ENCODE results near the gene MTM1. TPM values are rescaled to one million over a fixed set of nuclear protein-coding genes. Genes with fewer than 3 reads are reported as not detected.

Gene MTM1
- total and polyA plus RNA-seq, 9 of the 15 experiments (the other 6 are each of a cell fraction or from before 2014, with no cell fraction given) = 5.6 to 13.3 (median 9.5) TPM

DNA sequence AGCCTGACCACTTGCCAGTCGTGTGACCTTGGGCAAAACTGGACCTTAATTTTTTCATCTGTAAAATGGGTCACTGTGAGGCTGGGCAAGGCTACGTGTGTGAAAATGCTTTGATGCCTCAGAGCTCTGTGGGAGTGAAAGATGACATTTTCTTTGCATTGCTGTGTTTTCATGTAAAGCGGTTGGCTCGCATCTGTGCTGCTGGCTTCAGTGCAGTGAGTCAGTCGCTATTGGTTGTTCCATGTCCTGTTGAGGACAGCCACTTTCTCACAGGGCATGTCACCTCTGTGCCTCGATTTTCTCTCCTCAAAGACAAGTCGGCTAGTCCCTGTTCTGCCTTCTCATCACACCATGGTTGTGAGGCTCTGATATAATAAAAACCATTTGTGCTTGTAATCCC, 129.2 kb downstream of the MTM1 start:
- no peak for ATAC-seq
- DNase-seq (ENCODE audit: extremely low read depth in 1 of 4, low spot score in 3 of 4) = no peak
- no peaks in the 10 kb centered on the region for H3K27me3 ChIP-seq (ENCODE audit: control insufficient read depth in 2 of 2, insufficient read depth in 2 of 2, low read length in 2 of 2)
- H3K4me1 ChIP-seq (replicated peaks in 1 of 2; ENCODE audit: control insufficient read depth in 2 of 2, insufficient read depth in 2 of 2, low read length in 2 of 2) = peaks cover 11 to 14% of the 10 kb centered on the region in 2 experiments; a peak in 4 of 5 replicates
- H3K4me3 ChIP-seq = no peak overlapping the region
- intact Hi-C loops (cut with micrococcal nuclease) (loop anchor here (10.0 kb wide), 1 partner anchor 813 kb away; the partner anchor contains the start of gene MAGEA8), in situ Hi-C loops (cut with MboI) (no loop called here)
- ChIA-PET CTCF (ENCODE audit: low intra/inter-chr PET ratio) (no interaction called here), POLR2A (interaction anchor here (0.6 kb wide), 1 partner anchor 140 kb away, joined by 3 read pairs; no protein-coding TSS in a partner anchor)
- H3K9me1 ChIP-seq (ENCODE audit: control insufficient read depth, insufficient read depth, low read length) = no peaks in the 10 kb centered on the region
- peaks cover 48% of the 10 kb centered on the region for H3K79me2 ChIP-seq (ENCODE audit: control insufficient read depth, insufficient read depth, low read length)
- H3K27ac ChIP-seq (ENCODE audit: extremely low read depth, low read depth, low read length) = no peak overlapping the region
- H4K20me1 ChIP-seq (replicated peaks; ENCODE audit: control insufficient read depth, insufficient read depth, low read length) = peaks cover 4% of the 10 kb centered on the region; the same call in 1 of the 2 replicates
- no peak overlapping the region for H3K9ac ChIP-seq (ENCODE audit: insufficient read depth in 1 of 2, low read depth in 2 of 2, low read length in 2 of 2)
- no peaks in the 10 kb centered on the region for H3K9me3 ChIP-seq (replicated peaks; ENCODE audit: control insufficient read depth, insufficient read depth, low read depth, low read length)
- no peak overlapping the region for H3K4me2 ChIP-seq (ENCODE audit: insufficient read depth, low read length)
- no peak overlapping the region for H2AFZ ChIP-seq (ENCODE audit: low read depth, low read length)
- no peak for FAIRE-seq
- peaks cover 33% of the 10 kb centered on the region for H3K36me3 ChIP-seq (ENCODE audit: control insufficient read depth, insufficient read depth, low read length)
- 91% methylated on average over 7 of the region's 7 CpGs for WGBS (ENCODE audit: insufficient coverage, low coverage, missing lambda C conversion rate)
- BruUV-seq (replicated peaks) = no TSS peak
- no peak for TF ChIP-seq COPS2 (conservative IDR thresholded peaks at IDR 0.05)
- no peak for TF ChIP-seq DMBX1 (CRISPR knock-in tag; IDR thresholded peaks at IDR 0.05; ENCODE audit: borderline replicate concordance)
- TF ChIP-seq ZBTB7A (IDR thresholded peaks at IDR 0.05; ENCODE audit: borderline replicate concordance, control insufficient read depth, low read depth, low read length) = no peak
- TF ChIP-seq, protein P1, sequence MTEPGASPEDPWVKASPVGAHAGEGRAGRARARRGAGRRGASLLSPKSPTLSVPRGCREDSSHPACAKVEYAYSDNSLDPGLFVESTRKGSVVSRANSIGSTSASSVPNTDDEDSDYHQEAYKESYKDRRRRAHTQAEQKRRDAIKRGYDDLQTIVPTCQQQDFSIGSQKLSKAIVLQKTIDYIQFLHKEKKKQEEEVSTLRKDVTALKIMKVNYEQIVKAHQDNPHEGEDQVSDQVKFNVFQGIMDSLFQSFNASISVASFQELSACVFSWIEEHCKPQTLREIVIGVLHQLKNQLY (CRISPR knock-in tag; conservative IDR thresholded peaks at IDR 0.05) = no peak
- TF ChIP-seq CBFA2T3 (IDR thresholded peaks at IDR 0.05) = no peak
- TF ChIP-seq, protein P2, sequence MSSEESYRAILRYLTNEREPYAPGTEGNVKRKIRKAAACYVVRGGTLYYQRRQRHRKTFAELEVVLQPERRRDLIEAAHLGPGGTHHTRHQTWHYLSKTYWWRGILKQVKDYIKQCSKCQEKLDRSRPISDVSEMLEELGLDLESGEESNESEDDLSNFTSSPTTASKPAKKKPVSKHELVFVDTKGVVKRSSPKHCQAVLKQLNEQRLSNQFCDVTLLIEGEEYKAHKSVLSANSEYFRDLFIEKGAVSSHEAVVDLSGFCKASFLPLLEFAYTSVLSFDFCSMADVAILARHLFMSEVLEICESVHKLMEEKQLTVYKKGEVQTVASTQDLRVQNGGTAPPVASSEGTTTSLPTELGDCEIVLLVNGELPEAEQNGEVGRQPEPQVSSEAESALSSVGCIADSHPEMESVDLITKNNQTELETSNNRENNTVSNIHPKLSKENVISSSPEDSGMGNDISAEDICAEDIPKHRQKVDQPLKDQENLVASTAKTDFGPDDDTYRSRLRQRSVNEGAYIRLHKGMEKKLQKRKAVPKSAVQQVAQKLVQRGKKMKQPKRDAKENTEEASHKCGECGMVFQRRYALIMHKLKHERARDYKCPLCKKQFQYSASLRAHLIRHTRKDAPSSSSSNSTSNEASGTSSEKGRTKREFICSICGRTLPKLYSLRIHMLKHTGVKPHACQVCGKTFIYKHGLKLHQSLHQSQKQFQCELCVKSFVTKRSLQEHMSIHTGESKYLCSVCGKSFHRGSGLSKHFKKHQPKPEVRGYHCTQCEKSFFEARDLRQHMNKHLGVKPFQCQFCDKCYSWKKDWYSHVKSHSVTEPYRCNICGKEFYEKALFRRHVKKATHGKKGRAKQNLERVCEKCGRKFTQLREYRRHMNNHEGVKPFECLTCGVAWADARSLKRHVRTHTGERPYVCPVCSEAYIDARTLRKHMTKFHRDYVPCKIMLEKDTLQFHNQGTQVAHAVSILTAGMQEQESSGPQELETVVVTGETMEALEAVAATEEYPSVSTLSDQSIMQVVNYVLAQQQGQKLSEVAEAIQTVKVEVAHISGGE (CRISPR knock-in tag; IDR thresholded peaks at IDR 0.05) = no peak
- no peak for TF ChIP-seq ZNF57 (CRISPR knock-in tag; IDR thresholded peaks at IDR 0.05)
- TF ChIP-seq ESRRA (IDR thresholded peaks at IDR 0.05; ENCODE audit: borderline replicate concordance, low read depth) = 0 out of 2 replicates have a peak, but pooled peaks have one; percentile 37
- TF ChIP-seq KDM1A (IDR thresholded peaks at IDR 0.05) = 0 out of 4 replicates have a peak, but pooled peaks of 1 of the 2 experiments have one; percentile 15
- peak; percentile 27; the same call in 1 of the 2 replicates for TF ChIP-seq BCOR (IDR thresholded peaks at IDR 0.05)
- no peak for TF ChIP-seq RUNX1 (IDR thresholded peaks at IDR 0.05; ENCODE audit: low read depth)
- no peak for TF ChIP-seq MYNN (IDR thresholded peaks at IDR 0.05)
- no peak for TF ChIP-seq MYNN (CRISPR knock-in tag; IDR thresholded peaks at IDR 0.05)
- no peak for TF ChIP-seq HDAC2 (IDR thresholded peaks at IDR 0.05)
- TF ChIP-seq RNF2 (IDR thresholded peaks at IDR 0.05) = no peak
- TF ChIP-seq ZFP1 (CRISPR knock-in tag; IDR thresholded peaks at IDR 0.05) = no peak
- no peak for TF ChIP-seq ZNF408 (CRISPR knock-in tag; IDR thresholded peaks at IDR 0.05; ENCODE audit: low read depth)
- TF ChIP-seq SP2 (IDR thresholded peaks at IDR 0.05; ENCODE audit: extremely low read depth, low read depth, low read length, poor library complexity, severe bottlenecking) = no peak
- TF ChIP-seq LCOR (CRISPR knock-in tag; IDR thresholded peaks at IDR 0.05) = no peak
- TF ChIP-seq KLF16 (IDR thresholded peaks at IDR 0.05) = no peak
- TF ChIP-seq TRIM28 (IDR thresholded peaks at IDR 0.05) = no peak
